ENCODE measurements around the gene PSKH1.
A peak's percentile ranks its signal among the peaks of the same experiment; 100 is the strongest.

PSKH1 gene

DNA sequence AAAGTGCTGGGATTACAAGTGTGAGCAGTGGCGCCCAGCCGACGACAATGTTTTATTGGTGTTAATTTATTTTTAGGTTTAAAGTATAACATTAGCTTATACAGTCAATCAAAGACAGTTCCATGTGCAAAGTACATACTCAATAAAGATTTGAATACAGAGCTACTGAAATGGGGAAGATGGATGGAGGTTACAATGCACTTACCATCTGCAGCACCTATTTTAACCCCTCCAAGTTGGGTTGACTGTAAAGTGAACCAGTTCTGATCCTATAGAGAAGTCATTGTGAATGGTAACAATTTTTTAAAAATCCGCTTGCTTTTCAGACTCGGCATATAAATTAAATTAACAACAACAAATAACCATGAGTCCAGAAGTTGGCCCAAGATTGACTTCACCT lies 679 bp upstream of the PSKH1 start:
- DNase-seq (ENCODE audit: low spot score) = no peak
- ChIA-PET CTCF (no interaction called here), POLR2A (ENCODE audit: low non-redundant PET) (no interaction called here)
- no peak overlapping the region; the same call in 1 of the 2 replicates for H3K27ac ChIP-seq
- TF ChIP-seq, protein P1, sequence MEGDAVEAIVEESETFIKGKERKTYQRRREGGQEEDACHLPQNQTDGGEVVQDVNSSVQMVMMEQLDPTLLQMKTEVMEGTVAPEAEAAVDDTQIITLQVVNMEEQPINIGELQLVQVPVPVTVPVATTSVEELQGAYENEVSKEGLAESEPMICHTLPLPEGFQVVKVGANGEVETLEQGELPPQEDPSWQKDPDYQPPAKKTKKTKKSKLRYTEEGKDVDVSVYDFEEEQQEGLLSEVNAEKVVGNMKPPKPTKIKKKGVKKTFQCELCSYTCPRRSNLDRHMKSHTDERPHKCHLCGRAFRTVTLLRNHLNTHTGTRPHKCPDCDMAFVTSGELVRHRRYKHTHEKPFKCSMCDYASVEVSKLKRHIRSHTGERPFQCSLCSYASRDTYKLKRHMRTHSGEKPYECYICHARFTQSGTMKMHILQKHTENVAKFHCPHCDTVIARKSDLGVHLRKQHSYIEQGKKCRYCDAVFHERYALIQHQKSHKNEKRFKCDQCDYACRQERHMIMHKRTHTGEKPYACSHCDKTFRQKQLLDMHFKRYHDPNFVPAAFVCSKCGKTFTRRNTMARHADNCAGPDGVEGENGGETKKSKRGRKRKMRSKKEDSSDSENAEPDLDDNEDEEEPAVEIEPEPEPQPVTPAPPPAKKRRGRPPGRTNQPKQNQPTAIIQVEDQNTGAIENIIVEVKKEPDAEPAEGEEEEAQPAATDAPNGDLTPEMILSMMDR (conservative IDR thresholded peaks at IDR 0.05; ENCODE audit: low read depth) = no peak

DNA sequence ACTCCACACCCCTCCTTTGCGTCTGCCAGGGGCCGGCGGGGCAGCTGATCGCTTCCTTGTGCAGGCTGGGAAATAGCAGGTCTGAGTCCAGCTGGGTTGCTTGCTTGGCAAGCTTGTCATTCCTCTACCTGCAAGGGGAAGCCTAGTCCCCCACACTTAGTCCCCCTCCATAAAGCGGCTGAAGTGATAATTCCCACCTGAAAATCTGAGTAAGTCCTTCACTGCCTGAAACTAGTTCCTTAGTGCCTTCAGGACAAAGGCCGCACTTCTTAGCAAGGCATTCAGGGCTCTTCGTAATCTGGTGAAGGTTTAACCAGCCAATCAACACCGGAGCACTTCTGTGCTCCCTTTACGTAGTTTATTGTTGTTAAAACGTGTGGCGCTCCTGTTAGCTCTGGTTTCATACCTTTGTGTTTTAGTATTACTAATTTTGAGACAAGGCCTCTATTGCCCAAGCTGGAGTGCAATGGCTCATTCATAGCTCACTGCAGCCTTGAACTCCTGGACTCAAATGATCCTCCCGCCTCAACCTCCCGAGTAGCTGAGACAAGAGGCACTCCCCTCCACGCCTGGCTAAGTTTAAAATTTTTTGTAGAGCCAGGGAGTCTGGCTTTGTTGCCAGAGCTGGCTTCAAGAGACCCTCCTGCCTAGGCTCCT lies 817 bp downstream of the PSKH1 start:
- TF ChIP-seq, protein P1 (conservative IDR thresholded peaks at IDR 0.05; ENCODE audit: low read depth) = no peak
- CTCF ChIA-PET = interaction anchor here (0.7 to 1.0 kb wide), 2 partner anchors 17 to 33 kb away, joined by 3 read pairs; no protein-coding TSS in a partner anchor
- peak overlapping the region; percentile 83 for H3K27ac ChIP-seq
- peak; percentile 31 for DNase-seq (ENCODE audit: low spot score)
- POLR2A ChIA-PET (ENCODE audit: low non-redundant PET) = no interaction called here

DNA sequence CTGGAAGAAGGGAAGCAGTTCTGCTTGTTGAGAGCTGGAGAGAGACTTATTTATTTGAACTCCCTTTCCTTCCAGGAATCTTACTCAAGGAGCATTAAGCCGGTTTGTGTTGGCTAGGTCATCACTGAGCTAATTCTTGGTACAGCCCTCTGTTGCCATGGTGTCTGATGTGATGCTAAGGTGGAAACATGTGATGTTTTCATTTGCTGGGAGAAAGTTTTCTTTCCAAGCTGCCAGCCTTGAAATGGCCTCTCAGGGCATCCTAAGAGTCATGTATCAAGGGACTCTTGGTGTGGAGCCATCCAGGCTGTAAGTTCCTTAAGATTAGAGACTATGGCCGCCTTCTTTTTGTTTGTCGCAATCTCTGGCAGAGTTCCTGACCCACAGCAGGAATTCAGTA lies 4.2 kb downstream of the PSKH1 start:
- ChIA-PET POLR2A (ENCODE audit: low non-redundant PET) (no interaction called here), CTCF (interaction anchor here (1.2 kb wide), 1 partner anchor 81 kb away, joined by 3 read pairs; no protein-coding TSS in a partner anchor)
- TF ChIP-seq, protein P1 (conservative IDR thresholded peaks at IDR 0.05; ENCODE audit: low read depth) = no peak
- no peak for DNase-seq (ENCODE audit: low spot score)
- peak overlapping the region; percentile 72 for H3K27ac ChIP-seq

DNA sequence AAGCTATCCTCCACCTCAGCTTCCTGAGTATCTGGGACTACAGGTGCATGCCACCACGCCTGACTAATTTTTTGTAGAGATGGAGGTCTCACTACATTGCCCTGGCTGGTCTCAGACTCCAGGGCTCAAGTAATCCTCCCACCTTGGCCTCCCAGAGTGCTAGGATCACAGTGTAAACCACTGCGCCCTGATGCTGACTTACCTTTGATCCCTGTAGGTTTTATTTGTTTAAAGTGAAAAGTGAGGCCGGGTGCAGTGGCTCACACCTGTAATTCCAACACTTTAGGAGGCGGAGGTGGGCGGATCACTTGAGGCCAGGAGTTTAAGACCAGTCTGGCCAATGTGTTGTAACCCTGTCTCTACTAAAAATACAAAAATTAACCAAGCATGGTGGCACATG lies 8.7 kb downstream of the PSKH1 start:
- no peak for DNase-seq (ENCODE audit: low spot score)
- TF ChIP-seq, protein P1 (conservative IDR thresholded peaks at IDR 0.05; ENCODE audit: low read depth) = no peak
- ChIA-PET CTCF (no interaction called here), POLR2A (ENCODE audit: low non-redundant PET) (no interaction called here)
- no peak overlapping the region for H3K27ac ChIP-seq

DNA sequence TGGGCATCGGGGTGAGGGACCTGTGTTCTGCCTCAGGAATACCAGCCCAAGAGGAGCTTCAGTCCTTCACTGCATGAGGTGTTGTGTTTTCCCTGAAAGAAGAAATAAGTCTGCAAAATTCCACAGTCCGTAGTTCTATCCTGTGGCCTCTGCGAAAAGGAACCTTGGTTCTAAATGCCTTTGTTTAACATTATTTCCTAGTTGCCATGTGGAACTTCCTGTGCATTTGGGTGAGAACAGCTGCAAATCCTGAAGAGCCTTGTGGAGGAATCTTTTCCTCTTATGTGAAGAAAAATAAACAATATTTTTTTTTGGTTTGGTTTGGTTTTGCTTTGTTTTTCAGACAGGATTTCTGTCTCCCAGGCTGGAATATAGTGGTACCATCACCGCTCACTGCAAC lies 9.8 kb downstream of the PSKH1 start:
- no peak for DNase-seq (ENCODE audit: low spot score)
- H3K27ac ChIP-seq = no peak overlapping the region
- ChIA-PET POLR2A (ENCODE audit: low non-redundant PET) (no interaction called here), CTCF (interaction anchor here (0.6 kb wide), 1 partner anchor 29 kb away, joined by 3 read pairs; no protein-coding TSS in a partner anchor)
- TF ChIP-seq, protein P1 (conservative IDR thresholded peaks at IDR 0.05; ENCODE audit: low read depth) = no peak

DNA sequence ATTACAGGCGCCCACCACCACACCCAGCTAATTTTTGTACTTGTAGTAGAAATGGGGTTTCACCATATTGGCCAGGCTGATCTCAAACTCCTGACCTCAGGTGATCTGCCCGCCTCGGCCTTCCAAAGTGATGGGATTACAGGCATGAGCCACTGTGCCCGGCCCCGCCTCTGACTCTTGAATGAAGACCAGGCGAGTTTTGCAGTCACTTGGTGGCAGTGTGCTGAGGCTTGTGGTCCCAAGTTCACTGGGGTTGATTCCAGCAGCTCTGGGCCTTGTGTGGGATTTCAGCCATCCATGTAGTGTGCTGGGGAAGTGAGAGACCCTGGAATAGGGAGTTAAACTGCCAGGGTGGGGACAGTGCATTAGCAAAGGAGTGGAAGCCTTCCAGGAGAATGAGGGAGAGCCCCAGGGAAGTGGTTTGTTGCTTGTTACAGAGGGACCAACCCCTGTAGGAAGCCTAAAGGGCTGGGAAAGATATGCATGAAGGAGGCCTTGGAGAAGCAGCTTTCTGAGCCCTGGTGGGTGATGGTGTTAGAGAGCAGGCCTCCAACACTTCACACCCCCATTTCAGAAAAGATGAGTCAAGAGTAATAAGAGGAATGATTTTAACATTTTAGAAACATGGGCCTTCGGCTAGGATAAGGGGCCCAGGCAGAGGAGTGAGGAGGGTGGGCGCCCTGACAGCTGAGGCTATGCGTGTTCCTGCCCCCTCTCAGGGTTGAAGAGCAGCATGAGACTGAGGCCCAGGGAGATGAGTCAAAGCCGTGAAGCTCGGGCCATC lies 14.5 kb downstream of the PSKH1 start:
- peak overlapping the region; percentile 9; the same call in 1 of the 2 replicates for H3K27ac ChIP-seq
- DNase-seq (ENCODE audit: low spot score) = no peak
- ChIA-PET CTCF (interaction anchor here (0.6 to 1.9 kb wide), 2 partner anchors 91 to 582 kb away, joined by 5 to 6 read pairs; no protein-coding TSS in a partner anchor), POLR2A (ENCODE audit: low non-redundant PET) (no interaction called here)
- TF ChIP-seq, protein P1 (conservative IDR thresholded peaks at IDR 0.05; ENCODE audit: low read depth) = no peak

Measured in RWPE1 (cell line).